HCT116 (cell line): ENCODE data around the gene PSD. TPM values are rescaled to one million over a fixed set of nuclear protein-coding genes. Genes with fewer than 3 reads are reported as not detected.

Experiments
- ATAC-seq: fragments of 200-7000 bp; cut with Tn5 transposase; 2 replicates; pipeline ENCODE4 v1.9.1; 2020; ENCODE audit warnings: mild to moderate bottlenecking, moderate library complexity
- BruUV-seq: library from RNA; stranded (reverse); fragments of 400-500 nt; replicated peaks from 2 replicates; lab custom pipeline; 2021; lab: Mats Ljungman, UMichigan
- CTCF ChIA-PET: fragments of 300-600 bp; sonication (Branson Sonifier 250); formaldehyde crosslinking; loops from one replicate; lab custom pipeline; 2021; ENCODE audit warnings: antibody characterized with exemption; lab: Charles Lee
- POLR2A ChIA-PET: fragments of 300-600, 350-600 bp; sonication (Branson Sonifier 250); formaldehyde crosslinking; loops from one replicate; lab custom pipeline; 2021; ENCODE audit warnings: antibody characterized with exemption; lab: Charles Lee
- RAD21 ChIA-PET, 2 experiments: fragments of 300-600 bp; sonication (Branson Sonifier 250); formaldehyde crosslinking; loops; one replicate each; lab custom pipeline; 2023; ENCODE audit warnings: low total read pairs in 2 of 2; ENCODE audit not compliant: uncharacterized antibody in 2 of 2, unreplicated experiment in 2 of 2, low non-redundant PET in 1 of 2; lab: Charles Lee
- DNase-seq: peaks from one replicate; pipeline ENCODE4 v3.0.0-alpha.2; 2010; ENCODE audit warnings: low read depth, low spot score
- H2AFZ ChIP-seq: fragments of 200-600 bp; shearing (Covaris generic), sonication (generic); 2 replicates; pipeline ENCODE4 v1.6.1; 2017; ENCODE audit warnings: low read depth, mixed run types, mixed read lengths, antibody characterized with exemption, low read length; ENCODE audit not compliant: poor library complexity, severe bottlenecking
- H3K27ac ChIP-seq: 2 replicates; pipeline ENCODE4 v1.5.1; 2012; ENCODE audit warnings: low read depth, low read length
- H3K27me3 ChIP-seq: fragments of 200-600 bp; sonication (generic); 2 replicates; pipeline ENCODE4 v1.6.1; 2016; ENCODE audit warnings: mixed run types, low read length, mixed read lengths; ENCODE audit not compliant: insufficient read depth
- H3K36me3 ChIP-seq, 2 experiments: fragments of 200-500 bp in 1 of 2; fragments of 200-600 bp in 1 of 2; sonication (Bioruptor generic) in 1 of 2; sonication (generic) in 1 of 2; 2 replicates each; pipeline versions ENCODE4 v1.5.1 to v1.6.1; 2014 to 2016; ENCODE audit warnings: low read length in 2 of 2, inconsistent platforms in 1 of 2, mixed read lengths in 1 of 2, mixed run types in 1 of 2; ENCODE audit not compliant: insufficient read depth in 2 of 2, control insufficient read depth in 1 of 2
- H3K4me1 ChIP-seq, 2 experiments: fragments of 200-600 bp in 1 of 2; sonication (generic) in 1 of 2; 2 replicates each; pipeline versions ENCODE4 v1.5.1 to v1.6.1; 2012 to 2017; ENCODE audit warnings: low read length in 2 of 2, inconsistent platforms in 1 of 2, mild to moderate bottlenecking in 1 of 2, mixed read lengths in 1 of 2, mixed run types in 1 of 2, moderate library complexity in 1 of 2; ENCODE audit not compliant: insufficient read depth in 2 of 2, control insufficient read depth in 1 of 2
- H3K4me2 ChIP-seq: fragments of 200-600 bp; sonication (generic); 2 replicates; pipeline ENCODE4 v1.6.1; 2017; ENCODE audit warnings: mixed run types, low read length, mixed read lengths
- H3K4me3 ChIP-seq, 2 experiments: fragments of 200-600 bp in 1 of 2; sonication (generic) in 1 of 2; replicated peaks in 1 of 2; 2 replicates each; pipeline ENCODE4 v1.5.1; 2011 to 2016; ENCODE audit warnings: low read length in 2 of 2, control low read depth in 1 of 2, low read depth in 1 of 2, mild to moderate bottlenecking in 1 of 2, mixed read lengths in 1 of 2, mixed run types in 1 of 2
- H3K79me2 ChIP-seq: fragments of 200-600 bp; sonication (generic); 2 replicates; pipeline ENCODE4 v1.6.1; 2017; ENCODE audit warnings: mild to moderate bottlenecking, mixed run types, low read length, moderate library complexity, mixed read lengths; ENCODE audit not compliant: insufficient read depth
- H3K9ac ChIP-seq: fragments of 200-600 bp; sonication (generic); 2 replicates; pipeline ENCODE4 v1.6.1; 2016; ENCODE audit warnings: low read length, mixed read lengths
- H3K9me2 ChIP-seq: fragments of 200-600 bp; sonication (generic), shearing (Covaris generic); 2 replicates; pipeline ENCODE4 v1.6.1; 2017; ENCODE audit warnings: mixed run types, mild to moderate bottlenecking, moderate library complexity; ENCODE audit not compliant: insufficient read depth
- H3K9me3 ChIP-seq, 2 experiments: fragments of 200-500 bp in 1 of 2; fragments of 200-600 bp in 1 of 2; sonication (Bioruptor generic) in 1 of 2; sonication (generic) in 1 of 2; 2 replicates each; pipeline ENCODE4 v1.6.1; 2014 to 2017; ENCODE audit warnings: low read length in 2 of 2, mixed read lengths in 2 of 2, inconsistent platforms in 1 of 2, low read depth in 1 of 2, mild to moderate bottlenecking in 1 of 2, mixed run types in 1 of 2, moderate library complexity in 1 of 2; ENCODE audit not compliant: control insufficient read depth in 1 of 2, insufficient read depth in 1 of 2
- H4K20me1 ChIP-seq: fragments of 200-600 bp; sonication (generic), shearing (Covaris generic); 2 replicates; pipeline ENCODE4 v1.6.1; 2017; ENCODE audit warnings: mixed run types, mild to moderate bottlenecking, moderate library complexity; ENCODE audit not compliant: insufficient read depth
- CBX3 ChIP-seq: IDR thresholded peaks from 2 replicates; pipeline ENCODE4 v1.6.1; 2012; ENCODE audit warnings: low read depth
- CTCF ChIP-seq, 3 experiments: fragments of 200-600 bp in 1 of 3; sonication (generic) in 1 of 3; IDR thresholded peaks in 2 of 3; conservative IDR thresholded peaks in 1 of 3; 2 replicates each; pipeline ENCODE4 v1.5.1; 2012 to 2017; ENCODE audit warnings: low read depth in 2 of 3, low read length in 2 of 3, antibody characterized with exemption in 1 of 3, borderline replicate concordance in 1 of 3, control low read depth in 1 of 3, mild to moderate bottlenecking in 1 of 3, mixed read lengths in 1 of 3, mixed run types in 1 of 3, moderate library complexity in 1 of 3; ENCODE audit not compliant: insufficient read depth in 1 of 3
- EZH2 ChIP-seq: fragments of 200-600 bp; sonication (generic); IDR thresholded peaks from 2 replicates; pipeline ENCODE4 v1.6.1; 2017; ENCODE audit warnings: antibody characterized with exemption, mixed run types
- FOSL1 ChIP-seq: IDR thresholded peaks from 2 replicates; pipeline ENCODE4 v1.6.1; 2012; ENCODE audit warnings: low read depth
- POLR2AphosphoS5 ChIP-seq: IDR thresholded peaks from 2 replicates; pipeline ENCODE4 v1.6.1; 2011; ENCODE audit warnings: mild to moderate bottlenecking, low read depth, low read length, moderate library complexity
- RAD21 ChIP-seq: IDR thresholded peaks from 2 replicates; pipeline ENCODE4 v1.6.1; 2012; ENCODE audit warnings: low read depth, mild to moderate bottlenecking
- SIN3A ChIP-seq: IDR thresholded peaks from 2 replicates; pipeline ENCODE4 v1.6.1; 2012; ENCODE audit warnings: low read depth
- SRF ChIP-seq: IDR thresholded peaks from 2 replicates; pipeline ENCODE4 v1.6.1; 2012; ENCODE audit warnings: low read depth
- ZFX ChIP-seq: fragments of 450-650 bp; IDR thresholded peaks from 2 replicates; pipeline ENCODE4 v1.6.1; 2017
- intact Hi-C: fragments of 100-400 bp; cut with micrococcal nuclease; formaldehyde crosslinking; loops from 2 replicates; pipeline ENCODE4 v1.10.0; 2022
- total RNA-seq: library from RNA; stranded (reverse); gene quantifications from one replicate; pipeline ENCODE4 v1.2.1, GENCODE V29; 2021; ENCODE audit not compliant: unreplicated experiment
- TF ChIP-seq, protein P1 (sequence below): IDR thresholded peaks from 2 replicates; pipeline ENCODE4 v1.6.1; 2012

The PSD gene
- total RNA-seq, 1 experiment from 2014 or later, result 9.7 TPM

- TF ChIP-seq, protein P1, sequence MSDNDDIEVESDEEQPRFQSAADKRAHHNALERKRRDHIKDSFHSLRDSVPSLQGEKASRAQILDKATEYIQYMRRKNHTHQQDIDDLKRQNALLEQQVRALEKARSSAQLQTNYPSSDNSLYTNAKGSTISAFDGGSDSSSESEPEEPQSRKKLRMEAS, result no peak
- no peak for TF ChIP-seq RAD21
Measured at GRCh38 chr10:102381983-102382382, 36.6 kb downstream of the PSD start (continued).

DNA sequence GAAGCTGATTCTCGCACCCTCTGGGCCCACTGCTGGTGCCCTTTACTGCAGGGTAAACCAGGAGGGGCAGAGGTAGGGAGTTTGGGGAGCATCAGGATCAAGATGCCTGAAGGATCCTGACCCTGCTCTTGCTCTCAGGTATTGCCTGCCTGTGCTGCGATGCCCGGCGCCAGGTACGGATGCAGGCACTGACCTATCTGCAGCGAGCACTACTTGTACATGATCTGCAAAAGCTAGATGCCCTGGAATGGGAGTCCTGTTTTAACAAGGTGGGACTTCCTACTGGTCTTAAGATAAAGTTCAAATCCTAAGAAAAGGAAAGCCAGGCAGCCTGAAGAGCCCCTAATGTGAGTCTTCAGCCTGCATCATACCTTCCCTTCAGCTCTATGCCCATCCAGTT, 39.2 kb downstream of the PSD start:
- intact Hi-C loops, result no loop called here
- Histone ChIP-seq H3K4me2 (no peak overlapping the region), H3K9me3 (no peaks in the 10 kb centered on the region), H3K79me2 (no peaks in the 10 kb centered on the region), H3K9me2 (no peaks in the 10 kb centered on the region), H3K4me1 (no peaks in the 10 kb centered on the region), H3K9ac (no peak overlapping the region), H3K4me3 (no peak overlapping the region), H3K27me3 (no peaks in the 10 kb centered on the region), H3K36me3 (peaks cover 41 to 42% of the 10 kb centered on the region in 2 experiments), H3K27ac (no peak overlapping the region), H2AFZ (no peak overlapping the region), H4K20me1 (no peaks in the 10 kb centered on the region)
- no peak for TF ChIP-seq ZFX
- TF ChIP-seq POLR2AphosphoS5, result no peak
- TF ChIP-seq SRF, result no peak
- no peak for TF ChIP-seq SIN3A
- TF ChIP-seq FOSL1, result no peak
- TF ChIP-seq CTCF (IDR thresholded peaks at IDR 0.05 in 2 of 3, conservative IDR thresholded peaks at IDR 0.05 in 1 of 3; ENCODE audit: borderline replicate concordance in 1 of 3, insufficient read depth in 1 of 3, low read depth in 2 of 3, low read length in 2 of 3), result no peak
- no peak for TF ChIP-seq RAD21
- no peak for TF ChIP-seq CBX3
- TF ChIP-seq EZH2, result no peak
- ATAC-seq (no peak), DNase-seq (no peak)
- CTCF ChIA-PET, result interaction anchor here (0.7 to 0.8 kb wide), 2 partner anchors 147 to 204 kb away, joined by 3 to 4 read pairs; no protein-coding TSS in a partner anchor
- POLR2A ChIA-PET, result no interaction called here
- no TSS peak for BruUV-seq
- RAD21 ChIA-PET, result no interaction called here
